NCI-H2227 (cell line): Measurements from ENCODE around the gene CCDC34.
"Not testable (repeated sequence)": the region's sequence is repeated elsewhere in the genome, so short reads cannot be mapped to it uniquely, and the experiment has no call there.

Source experiments
- DNase-seq: peaks from one replicate; lab custom pipeline; 2025; ENCODE audit not compliant: unreplicated experiment; lab: John Stamatoyannopoulos, UW

Gene CCDC34

DNA sequence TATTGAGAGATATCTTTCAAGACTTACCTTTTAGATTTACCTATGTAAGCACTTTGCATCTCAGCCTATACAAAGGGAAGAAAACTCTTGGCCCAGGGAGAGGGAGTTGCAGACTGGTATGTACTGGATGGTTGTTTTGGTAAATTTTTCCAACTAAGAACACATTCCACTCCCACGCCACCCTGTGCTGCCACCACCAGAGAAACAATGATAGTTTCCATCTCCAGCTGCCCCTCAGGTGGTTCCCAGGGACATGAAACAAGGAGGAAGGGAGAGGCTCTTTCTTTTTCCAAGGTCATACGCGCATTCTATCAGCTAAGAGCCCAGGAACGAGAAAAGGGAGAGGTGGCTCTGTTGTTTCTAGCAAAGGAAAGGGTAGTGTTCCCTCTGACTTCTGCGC, 34.4 kb downstream of the CCDC34 start:
- no peak for DNase-seq

DNA sequence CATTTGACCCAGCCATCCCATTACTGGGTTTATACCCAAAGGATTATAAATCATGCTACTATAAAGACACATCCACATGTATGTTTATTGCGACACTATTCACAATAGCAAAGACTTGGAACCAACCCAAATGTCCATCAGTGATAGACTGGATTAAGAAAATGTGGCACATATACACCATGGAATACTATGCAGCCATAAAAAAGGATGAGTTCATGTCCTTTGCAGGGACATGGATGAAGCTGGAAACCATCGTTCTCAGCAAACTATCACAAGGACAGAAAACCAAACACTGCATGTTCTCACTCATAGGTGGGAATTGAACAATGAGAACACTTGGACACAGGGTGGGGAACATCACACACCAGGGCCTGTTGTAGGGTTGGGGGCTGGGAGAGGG, 36.0 kb downstream of the CCDC34 start:
- not testable (repeated sequence) for DNase-seq

DNA sequence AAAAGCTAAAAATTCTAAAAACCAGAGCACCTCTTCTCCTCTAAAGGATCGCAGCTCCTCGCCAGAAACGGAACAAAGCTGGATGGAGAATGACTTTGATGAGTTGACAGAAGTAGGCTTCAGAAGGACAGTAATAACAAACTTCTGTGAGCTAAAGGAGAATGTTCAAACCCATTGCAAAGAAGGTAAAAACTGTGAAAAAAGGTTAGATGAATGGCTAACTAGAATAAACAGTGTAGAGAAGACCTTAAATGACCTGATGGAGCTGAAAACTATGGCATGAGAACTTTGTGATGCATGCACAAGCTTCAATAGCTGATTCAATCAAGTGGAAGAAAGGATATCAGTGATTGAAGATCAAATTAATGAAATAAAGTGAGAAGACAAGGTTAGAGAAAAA, 40.8 kb downstream of the CCDC34 start:
- not testable (repeated sequence) for DNase-seq

DNA sequence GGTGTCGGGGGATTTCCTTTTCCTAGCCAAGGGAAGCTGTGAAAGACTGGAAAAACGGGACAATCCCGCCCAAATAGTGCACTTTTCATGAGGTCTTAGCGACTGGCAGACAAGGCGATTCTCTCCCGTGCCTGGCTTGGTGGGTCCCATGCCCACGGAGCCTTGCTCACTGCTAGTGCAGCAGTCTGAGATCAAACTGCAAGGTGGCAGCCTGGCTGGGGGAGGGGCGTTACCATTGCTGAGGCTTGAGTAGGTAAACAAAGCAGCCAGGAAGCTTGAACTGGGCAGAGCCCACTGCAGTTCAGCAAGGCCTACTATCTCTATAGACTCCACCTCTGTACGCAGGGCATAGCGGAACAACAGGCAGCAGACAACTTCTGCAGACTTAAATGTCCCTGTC, 41.7 kb downstream of the CCDC34 start:
- not testable (repeated sequence) for DNase-seq

DNA sequence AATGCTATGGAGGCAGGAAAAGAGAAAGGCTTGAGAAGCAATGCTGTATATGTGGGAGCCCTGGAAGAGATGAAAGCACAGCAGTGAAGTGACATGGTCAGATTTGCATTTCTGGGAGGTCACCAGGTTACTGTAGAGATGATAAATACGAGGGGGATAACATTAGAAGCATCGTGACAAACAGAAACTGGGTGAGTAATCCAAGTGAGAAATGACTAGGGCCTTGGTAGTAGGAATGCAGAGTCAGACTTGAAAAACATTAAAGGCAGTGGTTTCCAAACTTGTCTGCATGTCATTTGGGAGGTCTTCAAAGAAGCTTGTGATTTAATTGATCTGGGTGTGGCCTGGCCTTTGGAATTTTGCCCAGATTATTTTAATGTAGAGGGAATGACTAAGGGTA, 43.9 kb downstream of the CCDC34 start:
- DNase-seq = no peak

DNA sequence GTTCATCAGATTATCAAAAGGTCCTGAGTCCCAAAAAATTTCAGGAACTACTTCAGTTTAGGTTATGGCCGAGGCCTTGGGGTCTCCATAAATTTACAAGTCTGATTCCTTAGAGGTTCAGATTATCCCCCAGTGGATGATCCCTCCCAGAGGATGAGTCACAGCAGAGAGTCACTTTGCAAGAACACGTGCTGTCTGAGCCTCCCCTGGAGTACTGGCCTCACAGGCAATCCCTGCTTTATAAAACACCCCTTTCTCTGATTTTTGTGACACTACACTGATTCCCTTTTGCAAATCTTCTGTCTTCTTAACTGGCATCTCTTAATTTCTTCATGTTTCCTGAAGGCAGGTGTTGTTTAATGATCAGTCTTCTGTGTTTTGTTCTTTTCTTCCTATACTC, 45.3 kb downstream of the CCDC34 start:
- DNase-seq = no peak

DNA sequence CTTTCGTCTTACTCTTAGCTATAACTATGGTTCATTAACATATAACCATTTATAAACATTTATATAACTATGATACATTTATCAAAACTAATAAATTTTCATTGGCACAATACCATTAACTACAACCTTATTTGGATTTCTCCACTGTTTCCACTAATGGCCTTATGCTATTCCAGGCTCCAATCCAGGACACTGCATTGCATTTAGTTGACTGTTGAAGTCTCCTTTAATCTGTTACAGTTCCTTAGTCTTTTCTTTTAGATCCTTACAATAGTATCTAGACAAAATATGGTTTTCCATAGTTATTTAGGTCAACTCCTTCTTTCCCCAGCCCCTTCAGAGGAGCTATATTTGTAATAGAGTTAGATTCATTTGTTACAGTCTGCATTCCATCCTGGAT, 47.2 kb downstream of the CCDC34 start:
- no peak for DNase-seq

DNA sequence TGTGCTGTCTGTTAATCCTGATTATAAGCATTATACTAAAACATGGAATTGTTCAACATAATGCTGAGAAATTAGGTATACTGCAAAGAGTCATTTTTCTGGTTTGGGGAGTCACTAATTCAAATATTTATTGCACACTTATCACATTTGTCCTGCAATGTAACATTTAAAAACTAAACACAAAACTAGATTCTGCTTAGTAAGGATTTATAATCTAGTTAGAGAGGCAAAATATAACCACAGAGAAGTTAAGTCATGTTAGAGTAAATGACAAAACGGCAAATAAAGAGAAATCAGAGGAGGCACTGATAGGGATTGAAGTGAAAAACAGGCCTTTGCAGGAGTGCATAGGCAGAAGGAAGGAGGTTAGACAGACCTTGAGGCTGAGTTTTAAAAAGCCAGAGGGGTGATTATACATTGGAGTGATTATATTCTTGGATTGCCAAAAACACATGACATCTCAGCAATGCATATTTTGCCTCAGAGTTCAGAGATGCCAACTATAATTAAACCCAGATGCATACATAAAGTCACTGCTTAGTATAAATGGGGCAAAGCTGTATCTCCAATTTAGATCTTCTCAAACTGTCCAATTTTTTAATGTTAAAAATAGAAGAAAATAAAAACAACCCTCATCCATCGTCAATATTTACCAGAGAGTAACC, 49.7 kb downstream of the CCDC34 start:
- DNase-seq = no peak

DNA sequence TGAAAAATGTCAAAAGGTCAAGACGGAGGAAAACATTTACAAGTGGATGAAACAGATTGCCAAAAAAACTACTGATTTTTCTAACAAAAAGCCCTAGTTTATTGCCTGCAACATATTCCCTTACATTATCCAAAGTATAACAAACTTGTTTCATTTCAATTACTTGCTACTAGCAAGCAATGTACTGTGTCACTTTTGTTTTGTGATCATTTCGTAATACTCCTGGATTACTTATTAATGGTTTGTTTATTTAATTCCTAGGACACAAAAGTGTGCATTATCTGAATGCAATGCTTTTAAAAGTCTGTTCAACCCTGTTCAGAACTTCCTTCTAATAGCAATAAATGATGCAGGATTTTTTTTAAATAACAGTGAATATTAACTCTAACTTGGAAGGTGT, 50.9 kb downstream of the CCDC34 start:
- no peak for DNase-seq

DNA sequence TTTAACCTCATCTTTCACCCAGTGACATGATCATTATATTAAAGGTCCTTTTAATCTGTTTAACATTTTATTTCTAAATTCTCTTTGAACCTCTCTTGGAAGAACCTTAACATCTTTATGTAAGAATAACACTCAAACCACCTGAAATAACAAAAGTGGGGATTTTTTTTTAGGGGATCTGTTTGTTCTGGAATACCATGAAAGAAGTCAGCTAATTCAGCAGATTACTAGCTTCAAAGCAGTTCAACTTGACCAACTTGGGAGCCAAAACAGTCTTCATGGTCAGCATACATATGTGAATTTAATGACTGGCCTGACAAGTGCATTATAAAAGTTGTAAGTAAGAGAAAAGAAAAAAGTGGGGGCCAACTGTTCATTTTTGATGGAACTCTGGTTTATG, 52.3 kb downstream of the CCDC34 start:
- DNase-seq = no peak

DNA sequence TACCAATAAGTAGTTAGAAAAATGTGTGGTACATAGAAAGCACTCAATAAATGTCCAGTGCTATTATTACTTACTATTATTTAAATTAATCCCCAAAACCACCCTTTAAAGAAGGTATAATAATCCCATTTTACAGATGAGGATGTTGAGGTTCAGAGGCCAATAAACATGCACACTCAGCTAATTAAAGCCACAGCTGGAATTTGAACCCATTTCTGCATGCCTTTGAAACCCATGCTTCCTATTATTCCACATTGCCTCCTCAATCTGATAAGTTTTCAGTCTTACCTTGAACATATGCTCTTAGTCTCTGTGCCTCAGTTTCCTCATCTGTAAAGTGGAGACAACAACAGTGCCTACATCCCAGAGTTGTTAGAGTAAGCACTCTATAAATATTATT, 52.8 kb downstream of the CCDC34 start:
- no peak for DNase-seq

DNA sequence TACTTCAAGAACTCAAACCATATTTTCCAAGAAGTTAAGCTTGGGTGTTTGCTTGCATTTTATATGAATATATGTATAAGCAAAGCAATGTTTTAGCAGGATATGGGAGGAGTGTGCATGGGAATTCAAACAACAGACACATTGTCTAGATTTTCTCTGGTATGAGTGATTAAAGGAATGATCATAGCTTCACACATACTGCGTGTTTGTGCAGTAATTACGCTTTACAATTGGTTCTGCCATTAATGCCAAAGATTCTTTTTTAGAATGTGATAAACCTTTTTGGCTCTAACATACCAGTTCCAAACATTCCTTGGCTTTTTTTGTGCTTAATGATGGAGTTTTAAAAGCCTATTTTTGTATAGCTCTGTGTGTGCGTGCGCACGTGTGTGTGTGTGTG, 54.0 kb downstream of the CCDC34 start:
- DNase-seq = no peak

DNA sequence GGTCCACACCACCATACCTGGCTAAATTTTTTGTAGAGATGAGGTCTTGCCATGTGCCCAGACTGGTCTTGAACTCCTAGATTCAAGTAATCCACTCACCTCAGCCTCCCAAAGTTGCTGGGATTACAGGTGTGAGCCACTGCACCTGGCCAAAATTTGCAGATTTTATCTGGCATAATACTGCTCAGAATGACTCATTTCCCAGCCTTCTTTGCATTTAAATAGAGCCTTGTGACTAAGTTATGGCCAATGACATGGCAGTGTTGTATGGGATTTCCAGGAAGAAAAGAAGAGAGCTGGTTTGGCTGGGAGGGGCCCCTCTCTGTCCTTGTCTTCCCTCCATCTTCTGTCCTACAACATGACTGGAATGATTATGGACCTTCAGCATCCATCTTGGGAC, 55.8 kb downstream of the CCDC34 start:
- no peak for DNase-seq

DNA sequence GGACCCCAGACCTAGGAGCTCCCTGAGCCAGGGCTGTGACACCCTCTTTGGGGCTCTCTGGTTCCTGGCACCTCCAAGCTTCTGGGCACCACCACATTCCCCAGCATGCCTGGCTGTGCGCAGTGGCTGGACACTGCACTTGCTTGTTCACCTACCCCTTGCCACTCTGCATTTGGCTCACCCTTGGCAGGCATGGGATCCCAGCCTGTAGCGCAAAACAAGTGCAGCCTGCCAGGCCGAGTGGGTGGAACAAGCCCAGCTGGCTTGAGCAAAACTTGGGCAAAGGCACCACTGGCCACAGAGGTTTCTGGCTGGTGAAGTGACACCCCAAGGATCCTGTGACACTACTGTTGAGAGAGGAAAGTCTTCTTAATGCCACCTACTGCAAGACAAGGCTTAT, 57.3 kb downstream of the CCDC34 start:
- no peak for DNase-seq

DNA sequence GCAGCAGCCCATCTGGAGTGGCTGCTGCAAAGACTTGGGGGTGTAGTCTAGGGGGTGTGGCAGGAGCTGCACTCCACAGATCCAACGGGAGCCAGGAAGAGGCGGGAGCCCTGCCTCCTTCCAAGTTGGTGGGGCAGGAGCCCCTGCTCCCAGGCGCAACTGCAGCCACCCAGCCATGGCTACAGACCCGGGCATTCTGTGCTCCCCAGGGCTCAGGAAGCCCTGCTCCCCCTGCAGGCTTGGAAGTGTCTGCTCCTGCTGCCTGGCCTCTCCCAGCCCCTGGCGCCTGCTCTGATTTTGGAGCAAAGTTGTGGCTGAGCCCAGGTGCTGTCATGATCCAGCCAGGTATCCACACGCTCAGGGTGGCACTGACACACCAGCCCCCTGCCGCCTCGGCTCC, 58.5 kb downstream of the CCDC34 start:
- DNase-seq = no peak

DNA sequence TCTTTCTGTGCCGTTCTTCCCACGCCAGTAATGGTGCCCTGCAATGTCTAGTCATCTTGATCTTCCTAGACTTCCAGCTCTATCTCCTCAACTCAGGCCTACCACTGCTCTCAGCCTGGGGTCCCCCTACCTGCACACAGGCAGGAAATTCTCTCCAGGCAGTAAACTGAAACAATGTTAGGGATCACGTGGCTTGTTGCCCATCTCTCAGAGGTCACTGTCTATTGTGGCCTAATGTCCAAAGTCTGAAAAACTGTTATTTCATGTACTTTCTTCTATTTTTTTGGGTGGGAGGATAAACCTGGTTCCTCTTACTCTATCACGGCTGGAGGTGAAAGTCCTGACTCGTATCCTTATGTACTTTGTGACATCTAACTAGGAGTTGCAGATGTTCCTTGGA, 59.1 kb downstream of the CCDC34 start:
- DNase-seq = no peak

DNA sequence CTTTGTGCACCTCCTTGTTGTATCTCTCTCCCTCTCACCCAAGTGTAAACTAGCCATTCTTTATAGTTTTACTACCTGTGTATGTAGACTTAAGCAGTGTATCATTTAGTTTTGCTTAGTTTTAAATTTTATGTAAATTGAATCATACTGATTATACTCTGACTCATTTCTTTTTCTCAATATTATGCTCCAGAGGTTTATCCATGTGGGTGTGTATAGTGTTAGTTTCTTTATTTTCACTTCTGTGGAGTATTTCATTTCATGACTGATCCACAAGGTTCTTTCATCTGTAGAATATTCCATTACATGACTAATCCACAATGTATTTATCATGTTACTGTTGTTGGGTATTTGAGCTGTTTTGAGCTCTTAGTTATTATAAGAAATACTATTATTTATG, 62.0 kb downstream of the CCDC34 start:
- DNase-seq = no peak

DNA sequence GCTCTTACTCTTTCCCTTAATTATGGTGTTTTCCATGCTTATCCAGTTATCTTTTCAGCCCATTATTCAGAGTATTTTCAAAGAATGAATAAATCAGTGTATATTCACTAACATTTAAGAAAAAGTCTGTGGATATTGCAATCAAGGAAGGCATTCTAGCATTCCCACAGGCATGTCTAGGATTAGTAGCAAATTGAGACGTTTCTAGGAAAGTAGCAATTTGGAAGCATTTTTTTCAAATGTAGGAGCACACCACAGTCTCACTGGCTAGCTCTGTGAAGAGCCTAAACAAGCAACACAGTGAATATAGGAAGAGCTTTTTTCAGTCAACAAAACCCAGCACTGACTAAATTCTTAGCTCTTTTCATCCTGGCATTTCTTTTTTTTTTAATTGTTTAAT, 65.4 kb downstream of the CCDC34 start:
- no peak for DNase-seq

DNA sequence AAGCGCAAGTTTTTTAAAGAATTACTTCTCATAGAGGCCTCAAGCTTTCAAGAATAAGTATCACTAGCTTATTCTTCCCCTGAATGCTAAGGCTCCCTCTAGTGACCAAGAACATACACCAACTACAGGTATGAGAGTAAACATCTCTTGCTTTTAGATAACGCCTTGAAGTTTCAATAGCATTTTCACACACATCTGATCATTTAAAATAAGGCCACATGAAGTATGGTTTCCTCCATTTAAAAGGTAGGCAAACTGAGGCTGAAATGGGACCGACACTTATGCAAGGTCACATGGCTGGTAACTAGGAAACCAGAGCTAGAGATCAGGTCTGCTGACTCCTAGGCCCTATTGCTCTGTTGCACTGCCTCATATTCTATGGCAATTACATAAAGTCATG, 66.5 kb downstream of the CCDC34 start:
- DNase-seq = peak; percentile 60

DNA sequence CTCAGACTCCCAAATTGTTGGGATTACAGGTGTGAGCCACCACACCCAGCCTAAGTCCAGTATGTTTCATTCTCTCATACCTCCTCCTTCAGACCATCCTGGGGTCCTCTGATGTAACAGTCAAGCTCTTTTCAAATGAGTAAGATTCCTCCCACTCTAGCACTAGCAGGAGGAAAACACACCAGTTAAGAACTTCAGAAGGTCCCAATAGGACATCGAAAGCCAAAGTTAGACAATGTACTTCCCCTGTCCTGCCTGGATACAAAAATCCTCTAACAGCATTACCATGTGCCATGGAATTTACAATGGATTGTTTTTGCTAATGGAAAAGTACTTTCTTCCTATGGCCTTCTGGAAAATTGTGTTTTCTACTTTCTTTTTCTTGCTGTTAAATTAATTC, 67.1 kb downstream of the CCDC34 start:
- no peak for DNase-seq

DNA sequence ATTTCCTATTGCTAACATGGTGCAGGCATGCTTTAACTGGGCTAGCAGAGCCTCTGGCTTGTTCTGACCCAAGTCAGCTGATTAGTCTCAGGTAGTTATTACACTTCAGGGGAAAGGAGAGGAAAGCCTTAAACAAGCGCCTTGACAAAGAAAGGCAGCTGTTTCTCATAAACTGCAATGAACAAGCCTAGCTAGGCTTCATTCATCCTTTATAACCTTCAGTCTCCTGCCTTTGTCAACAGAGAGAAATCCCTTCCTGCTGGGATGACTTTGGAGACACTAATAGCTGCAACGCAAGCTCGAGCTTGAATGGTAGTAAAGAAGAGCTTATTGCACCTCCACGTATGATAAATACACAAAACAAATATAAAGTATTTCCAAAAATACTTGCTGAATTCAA, 68.4 kb downstream of the CCDC34 start:
- DNase-seq = peak; percentile 46

DNA sequence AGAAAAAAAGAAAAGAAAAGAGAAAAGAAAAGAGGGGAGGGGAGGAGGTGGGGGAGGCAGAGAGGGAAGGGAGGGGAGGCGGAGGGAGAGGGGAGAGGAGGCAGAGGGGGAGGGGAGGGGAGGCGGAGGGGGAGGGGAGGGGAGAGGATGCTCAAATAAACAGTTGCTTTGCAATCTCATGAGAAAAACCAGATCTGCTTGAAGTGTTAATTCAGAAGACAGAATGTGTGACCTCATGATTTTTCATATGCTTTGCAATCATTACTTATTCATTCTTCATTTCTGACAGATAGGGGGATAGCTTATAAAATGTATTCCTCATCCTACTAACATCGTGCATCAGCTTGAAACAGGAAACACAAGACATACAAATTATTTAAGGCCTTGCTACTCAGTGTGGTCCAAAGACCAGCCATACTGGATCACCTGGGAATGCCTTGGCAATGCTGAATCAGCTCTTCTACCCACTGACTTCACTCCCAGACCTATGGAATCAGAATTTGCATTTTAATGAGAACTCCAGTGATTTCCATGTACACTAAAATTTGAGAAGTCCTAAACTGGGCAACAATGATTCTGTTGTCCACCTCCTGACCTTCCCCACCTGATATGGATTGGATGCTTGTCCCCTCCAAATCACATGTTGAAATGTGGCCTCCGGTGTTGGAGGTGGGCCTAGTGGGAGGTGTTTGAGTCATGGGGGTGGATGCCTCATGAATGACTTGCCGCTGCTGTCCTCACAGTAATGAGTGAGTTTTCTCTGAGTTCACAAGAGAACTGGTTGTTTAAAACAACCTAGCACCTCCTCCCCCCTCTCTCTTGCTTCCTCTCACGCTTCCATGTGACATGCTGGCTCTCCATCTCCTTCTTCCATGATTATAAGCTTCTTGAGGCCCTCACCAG, 69.2 kb downstream of the CCDC34 start:
- DNase-seq = no peak

DNA sequence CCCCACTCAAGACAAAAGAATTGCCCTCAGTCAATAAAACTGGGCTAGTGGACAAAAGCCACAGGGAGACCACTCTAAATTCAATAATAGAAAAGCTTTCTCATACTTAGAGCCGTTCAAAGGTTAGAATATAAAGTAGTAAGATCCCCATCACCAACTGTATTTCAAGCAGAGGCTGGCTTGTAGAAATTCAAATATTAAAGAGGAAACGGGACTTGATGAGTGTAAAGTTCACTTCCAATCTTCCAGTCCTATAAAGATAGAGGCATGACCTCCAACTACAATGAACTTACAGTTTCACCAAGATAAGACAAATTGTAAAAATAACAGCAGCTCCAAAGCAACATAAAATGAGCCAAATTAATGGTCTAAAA, 70.4 kb downstream of the CCDC34 start:
- no peak for DNase-seq
